ENCODE measurements around the gene RNF150. TPM values are rescaled to one million over a fixed set of nuclear protein-coding genes. Genes with fewer than 3 reads are reported as not detected.

The RNF150 gene
- polyA plus RNA-seq, 3 donors, result 0.82 to 12.4 (median 3.0) TPM

GRCh38 chr4:141133999-141134995 lies 1.0 kb upstream of the RNF150 start:
- no peak overlapping the region for H3K27ac ChIP-seq (ENCODE audit: low read depth, low read length)
- 43 to 54% (median 48%) methylated on average over 11 of the region's 11 CpGs for WGBS, 3 donors

- WGBS, 3 donors, result 0 to 2% (median 1%) methylated on average over 37 to 42 of the region's 42 CpGs
- no peak overlapping the region for H3K27ac ChIP-seq (ENCODE audit: low read depth, low read length)
Observed at GRCh38 chr4:141132709-141133145, 542 bp downstream of the RNF150 start.

- H3K27ac ChIP-seq (ENCODE audit: low read depth, low read length), result no peak overlapping the region
- 1% methylated on average over 61 to 64 of the region's 64 CpGs for WGBS, 3 donors
Observed at GRCh38 chr4:141132072-141132708, 1.1 kb downstream of the RNF150 start.

GRCh38 chr4:141131723-141132071 lies 1.6 kb downstream of the RNF150 start:
- WGBS, 3 donors, result 16 to 29% (median 20%) methylated on average over 8 of the region's 8 CpGs
- H3K27ac ChIP-seq (ENCODE audit: low read depth, low read length), result no peak overlapping the region

GRCh38 chr4:141130947-141131605 lies 2.2 kb downstream of the RNF150 start:
- no peak overlapping the region for H3K27ac ChIP-seq (ENCODE audit: low read depth, low read length)
- 68 to 85% (median 74%) methylated on average over 6 of the region's 6 CpGs for WGBS, 3 donors

GRCh38 chr4:141127884-141128283 lies 5.4 kb downstream of the RNF150 start:
- WGBS, 3 donors, result 59 to 68% (median 65%) methylated on average over 3 of the region's 3 CpGs
- H3K27ac ChIP-seq (ENCODE audit: low read depth, low read length), result no peak overlapping the region

- 59 to 91% (median 63%) methylated on average over 4 of the region's 4 CpGs for WGBS, 3 donors
- no peak overlapping the region for H3K27ac ChIP-seq (ENCODE audit: low read depth, low read length)
Observed at GRCh38 chr4:141126769-141127168, 6.5 kb downstream of the RNF150 start.

GRCh38 chr4:141124224-141124623 lies 9.0 kb downstream of the RNF150 start:
- 88 to 96% (median 93%) methylated on average over 1 of the region's 1 CpG for WGBS, 3 donors
- H3K27ac ChIP-seq (ENCODE audit: low read depth, low read length), result no peak overlapping the region

- no peak overlapping the region for H3K27ac ChIP-seq (ENCODE audit: low read depth, low read length)
- WGBS, 3 donors, result 67 to 78% (median 70%) methylated on average over 9 of the region's 9 CpGs
Observed at GRCh38 chr4:141121768-141122454, 11.4 kb downstream of the RNF150 start.

- WGBS, 3 donors, result 77 to 90% (median 84%) methylated on average over 1 of the region's 1 CpG
- H3K27ac ChIP-seq (ENCODE audit: low read depth, low read length), result no peak overlapping the region
Observed at GRCh38 chr4:141121101-141121500, 12.2 kb downstream of the RNF150 start.

- H3K27ac ChIP-seq (ENCODE audit: low read depth, low read length), result no peak overlapping the region
- 79 to 84% (median 83%) methylated on average over 5 of the region's 5 CpGs for WGBS, 3 donors
Observed at GRCh38 chr4:141120036-141120593, 13.2 kb downstream of the RNF150 start.

- H3K27ac ChIP-seq (ENCODE audit: low read depth, low read length), result no peak overlapping the region
- WGBS, 3 donors, result 49 to 71% (median 60%) methylated on average over 1 of the region's 1 CpG
Observed at GRCh38 chr4:141119071-141119470, 14.2 kb downstream of the RNF150 start.

GRCh38 chr4:141118381-141118780 lies 14.9 kb downstream of the RNF150 start:
- H3K27ac ChIP-seq (ENCODE audit: low read depth, low read length), result no peak overlapping the region
- 92 to 95% (median 94%) methylated on average over 2 of the region's 2 CpGs for WGBS, 3 donors

GRCh38 chr4:141117935-141118334 lies 15.3 kb downstream of the RNF150 start:
- H3K27ac ChIP-seq (ENCODE audit: low read depth, low read length), result no peak overlapping the region
- WGBS, 3 donors, result 81 to 89% (median 85%) methylated on average over 1 of the region's 1 CpG

GRCh38 chr4:141109983-141110382 lies 23.3 kb downstream of the RNF150 start:
- H3K27ac ChIP-seq (ENCODE audit: low read depth, low read length), result no peak overlapping the region
- 66 to 81% (median 74%) methylated on average over 4 of the region's 4 CpGs for WGBS, 3 donors

GRCh38 chr4:141107927-141108326 lies 25.3 kb downstream of the RNF150 start:
- no peak overlapping the region for H3K27ac ChIP-seq (ENCODE audit: low read depth, low read length)
- 92 to 95% (median 94%) methylated on average over 3 of the region's 3 CpGs for WGBS, 3 donors

GRCh38 chr4:141102367-141102766 lies 30.9 kb downstream of the RNF150 start:
- H3K27ac ChIP-seq (ENCODE audit: low read depth, low read length), result no peak overlapping the region
- 84 to 94% (median 88%) methylated on average over 3 of the region's 3 CpGs for WGBS, 3 donors

GRCh38 chr4:141101511-141101910 lies 31.8 kb downstream of the RNF150 start:
- 92 to 94% (median 93%) methylated on average over 4 of the region's 4 CpGs for WGBS, 3 donors
- H3K27ac ChIP-seq (ENCODE audit: low read depth, low read length), result no peak overlapping the region

Measured in adipose tissue (tissue), 3 donors.